Effector memory CD4-positive, alpha-beta T cell (primary cell): ENCODE data around the gene BARX2.

ENCODE experiments used
- DNase-seq, 3 donors: peaks; one replicate each; pipeline ENCODE4 v3.0.0-alpha.2; 2020
- H3K27ac ChIP-seq: 2 replicates; pipeline ENCODE4 v1.7.0; 2013; ENCODE audit warnings: mild to moderate bottlenecking, low read length, moderate library complexity; ENCODE audit not compliant: insufficient read depth, poor library complexity, severe bottlenecking
- H3K27me3 ChIP-seq: replicated peaks from 2 replicates; pipeline ENCODE4 v1.7.0; 2013; ENCODE audit warnings: mild to moderate bottlenecking, low read length; ENCODE audit not compliant: insufficient read depth, control insufficient read depth, poor library complexity, severe bottlenecking
- H3K36me3 ChIP-seq: 2 replicates; pipeline ENCODE4 v1.7.0; 2013; ENCODE audit warnings: mild to moderate bottlenecking, low read length, moderate library complexity; ENCODE audit not compliant: control insufficient read depth, insufficient read depth
- H3K4me1 ChIP-seq: 2 replicates; pipeline ENCODE4 v1.7.0; 2013; ENCODE audit warnings: low read length, mild to moderate bottlenecking; ENCODE audit not compliant: control insufficient read depth, insufficient read depth, poor library complexity, severe bottlenecking
- H3K4me3 ChIP-seq: 2 replicates; pipeline ENCODE4 v1.7.0; 2013; ENCODE audit warnings: low read length, low read depth, mild to moderate bottlenecking; ENCODE audit not compliant: insufficient read depth, poor library complexity, severe bottlenecking
- H3K9me3 ChIP-seq: 2 replicates; pipeline ENCODE4 v1.7.0; 2013; ENCODE audit warnings: mild to moderate bottlenecking, low read length, moderate library complexity; ENCODE audit not compliant: control insufficient read depth

The BARX2 gene

DNA sequence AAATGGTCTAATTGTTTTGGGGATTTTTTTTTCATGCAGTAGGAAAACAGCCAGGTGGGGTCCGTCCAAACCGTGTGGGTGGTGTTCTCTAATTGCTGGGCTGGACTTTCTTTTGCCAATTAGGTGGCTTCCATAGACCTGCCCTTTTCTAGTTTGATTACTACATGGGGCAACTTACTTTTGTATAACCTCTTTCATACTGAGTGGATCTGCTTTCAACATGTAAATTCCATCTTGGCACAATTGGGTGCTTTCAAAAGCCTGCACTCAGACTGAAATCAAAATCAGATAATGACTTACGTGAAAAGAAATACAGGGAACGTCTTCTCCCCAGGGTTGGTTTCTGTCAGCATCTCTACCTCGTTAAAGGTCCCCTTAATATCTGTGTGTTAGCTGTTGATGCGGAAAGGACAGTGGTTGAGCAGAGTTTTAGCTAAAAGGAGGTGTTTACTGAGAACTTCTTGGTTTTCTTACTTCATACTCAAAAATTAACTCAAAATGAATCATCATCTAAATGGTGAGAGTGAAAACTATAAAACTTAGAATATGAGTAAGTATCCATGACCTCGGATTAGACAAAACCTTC, 72.1 kb downstream of the BARX2 start:
- Histone ChIP-seq H3K27me3 (no peaks in the 10 kb centered on the region), H3K4me3 (no peak overlapping the region), H3K4me1 (no peaks in the 10 kb centered on the region), H3K9me3 (no peaks in the 10 kb centered on the region), H3K27ac (no peak overlapping the region), H3K36me3 (no peaks in the 10 kb centered on the region)
- no peak for DNase-seq

DNA sequence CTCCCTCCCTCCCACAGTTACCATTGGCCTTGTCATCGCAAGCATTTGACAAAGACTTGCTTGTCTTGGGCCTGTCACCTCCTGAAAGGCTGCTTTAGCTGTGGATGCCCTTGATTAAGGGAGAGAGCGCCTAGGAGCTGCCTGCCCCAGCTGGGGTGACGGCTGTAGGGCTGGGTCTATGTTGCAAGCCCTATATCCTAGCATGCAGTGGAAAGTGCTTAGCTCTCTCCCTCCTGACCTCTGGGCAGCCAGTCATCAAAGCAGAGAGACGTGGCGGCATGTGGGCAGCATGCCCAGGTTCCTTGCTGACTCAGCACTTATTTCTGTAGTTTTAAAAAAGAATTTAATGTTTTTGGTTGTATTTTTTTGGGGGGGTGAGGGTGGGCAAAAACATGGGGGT, 75.9 kb downstream of the BARX2 start:
- H3K4me1 ChIP-seq = no peaks in the 10 kb centered on the region
- DNase-seq = no peak
- no peak overlapping the region for H3K27ac ChIP-seq
- H3K9me3 ChIP-seq = no peaks in the 10 kb centered on the region
- no peak overlapping the region for H3K4me3 ChIP-seq
- no peaks in the 10 kb centered on the region for H3K27me3 ChIP-seq
- no peaks in the 10 kb centered on the region for H3K36me3 ChIP-seq

DNA sequence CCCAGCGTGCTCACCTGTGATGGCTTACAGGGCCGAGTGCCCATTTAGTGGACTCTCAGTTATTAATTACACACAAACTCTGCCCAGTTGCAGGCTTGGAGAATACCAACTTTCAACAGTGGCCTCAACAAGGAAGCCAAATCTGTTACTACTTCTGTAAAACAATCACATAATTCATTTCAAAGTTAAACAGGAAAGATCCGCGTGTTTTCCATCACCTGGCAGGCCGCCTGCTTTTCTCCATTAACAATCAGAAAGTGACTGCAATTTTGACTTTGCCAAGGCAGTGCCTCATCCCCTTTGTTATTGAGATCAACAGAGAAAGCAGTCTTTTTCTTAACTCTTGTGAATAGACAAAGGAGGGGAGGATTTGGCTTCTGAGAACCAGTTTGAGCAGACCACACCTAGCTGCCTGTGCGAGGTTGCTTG, 77.7 kb downstream of the BARX2 start:
- Histone ChIP-seq H3K27me3 (no peaks in the 10 kb centered on the region), H3K36me3 (no peaks in the 10 kb centered on the region), H3K9me3 (no peaks in the 10 kb centered on the region), H3K4me1 (no peaks in the 10 kb centered on the region), H3K4me3 (no peak overlapping the region), H3K27ac (no peak overlapping the region)
- no peak for DNase-seq

DNA sequence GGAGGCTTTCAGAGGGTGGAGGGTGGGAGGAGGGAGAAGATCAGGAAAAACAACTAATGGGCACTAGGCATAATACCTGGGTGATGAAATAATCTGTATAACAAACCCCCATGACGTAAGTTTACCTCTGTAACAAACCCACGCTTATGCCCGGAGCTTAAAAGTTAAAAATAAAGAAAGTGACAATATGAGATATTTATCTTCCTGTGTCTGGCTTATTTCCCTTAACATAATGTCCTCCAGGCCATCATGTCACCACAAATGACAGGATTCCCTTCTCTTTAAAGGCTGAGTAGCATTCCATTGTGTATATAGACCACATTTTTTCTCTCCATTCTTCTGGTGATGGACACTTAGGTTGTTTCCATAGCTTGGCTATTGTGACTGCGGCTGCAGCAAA, 79.5 kb downstream of the BARX2 start:
- H3K27me3 ChIP-seq = no peaks in the 10 kb centered on the region
- no peak overlapping the region for H3K4me3 ChIP-seq
- no peaks in the 10 kb centered on the region for H3K9me3 ChIP-seq
- H3K4me1 ChIP-seq = no peaks in the 10 kb centered on the region
- no peaks in the 10 kb centered on the region for H3K36me3 ChIP-seq
- H3K27ac ChIP-seq = no peak overlapping the region
- DNase-seq = no peak

DNA sequence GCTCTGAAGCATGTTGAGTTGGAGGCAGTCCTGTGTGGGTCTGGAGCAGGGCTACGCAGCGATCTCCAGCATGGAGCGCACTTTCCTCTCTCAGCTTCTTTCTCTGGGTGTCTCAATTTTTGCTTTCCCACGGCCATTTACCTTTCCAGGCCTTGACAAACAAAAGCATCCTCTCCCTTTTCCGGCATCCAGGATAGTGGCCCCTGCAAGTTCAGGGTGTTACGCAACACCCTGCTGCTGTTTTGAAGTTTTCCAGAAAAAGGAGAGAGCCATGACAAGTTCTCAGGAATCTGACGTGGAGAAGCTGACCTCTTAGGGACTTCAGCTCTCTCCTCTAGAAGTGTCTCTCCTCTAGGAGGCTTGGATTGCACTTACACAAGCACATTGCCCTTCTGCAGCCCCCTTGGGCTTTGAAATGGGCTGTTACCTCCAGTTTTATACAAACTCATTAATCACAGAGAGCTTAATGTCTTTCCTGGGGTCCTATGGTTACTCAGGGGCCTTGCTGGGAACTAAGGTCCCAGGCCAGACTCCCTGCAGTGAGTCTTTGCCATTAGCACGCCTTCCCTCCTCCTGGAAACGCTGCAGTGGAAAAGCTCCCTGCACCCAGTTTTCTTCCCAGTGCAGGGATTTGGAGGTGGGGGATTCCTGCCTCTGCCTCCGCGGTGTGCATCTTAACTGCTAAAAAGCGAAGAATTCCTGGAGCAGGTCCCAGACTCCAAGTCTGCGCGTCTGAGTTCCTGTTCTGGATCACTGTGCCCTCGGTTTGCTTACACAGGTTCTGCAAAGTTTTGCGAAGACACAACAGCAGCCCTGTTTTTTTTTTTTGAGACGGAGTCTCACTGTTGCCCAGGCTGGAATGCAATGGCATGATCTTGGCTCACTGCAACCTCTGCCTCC, 80.4 kb downstream of the BARX2 start:
- Histone ChIP-seq H3K36me3 (no peaks in the 10 kb centered on the region), H3K4me3 (no peak overlapping the region), H3K9me3 (no peaks in the 10 kb centered on the region), H3K27ac (no peak overlapping the region), H3K4me1 (no peaks in the 10 kb centered on the region), H3K27me3 (no peaks in the 10 kb centered on the region)
- DNase-seq = no peak

DNA sequence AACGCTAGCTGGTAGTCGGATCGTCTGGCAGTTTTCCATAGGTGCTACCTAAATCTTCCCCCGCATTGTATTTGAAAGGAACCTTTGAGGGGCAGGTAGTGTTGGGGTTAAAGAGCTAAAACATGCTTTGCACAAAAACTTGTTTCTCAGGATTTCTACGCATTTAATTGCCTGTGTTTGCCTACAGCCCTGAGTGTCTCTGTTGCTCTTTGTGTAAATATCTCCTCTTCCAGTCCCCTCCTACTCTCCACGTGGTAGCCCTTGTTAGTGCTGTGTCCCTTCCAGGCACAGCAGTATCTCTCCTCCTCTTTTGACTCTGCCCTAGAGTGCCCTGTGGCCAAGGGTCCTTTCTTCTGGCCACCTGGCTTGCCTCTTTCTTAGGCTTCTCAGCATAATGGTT, 81.7 kb downstream of the BARX2 start:
- Histone ChIP-seq H3K9me3 (no peaks in the 10 kb centered on the region), H3K4me1 (no peaks in the 10 kb centered on the region), H3K27ac (no peak overlapping the region), H3K27me3 (no peaks in the 10 kb centered on the region), H3K36me3 (no peaks in the 10 kb centered on the region), H3K4me3 (no peak overlapping the region)
- DNase-seq = no peak

DNA sequence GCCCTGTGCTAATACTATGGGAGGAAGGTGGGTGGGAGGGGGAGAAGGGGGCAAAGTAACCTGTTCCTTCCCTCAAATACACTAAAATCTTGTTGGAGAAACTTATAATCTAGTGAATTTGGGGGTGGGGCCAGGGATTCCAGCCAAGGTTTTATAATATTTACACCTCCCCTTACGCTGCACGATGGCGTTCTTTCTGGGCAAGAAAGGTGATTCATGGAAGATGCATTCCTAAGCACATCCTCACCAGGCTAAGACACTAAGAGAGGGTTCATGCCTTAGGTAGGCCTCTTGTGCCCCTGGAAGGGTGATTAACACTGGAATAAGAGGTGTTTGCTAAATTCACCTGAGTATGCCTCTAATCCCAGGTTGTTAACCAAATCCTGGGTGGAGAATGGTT, 82.6 kb downstream of the BARX2 start:
- H3K4me3 ChIP-seq = no peak overlapping the region
- no peaks in the 10 kb centered on the region for H3K9me3 ChIP-seq
- H3K27ac ChIP-seq = no peak overlapping the region
- no peaks in the 10 kb centered on the region for H3K27me3 ChIP-seq
- no peak for DNase-seq
- H3K4me1 ChIP-seq = no peaks in the 10 kb centered on the region
- H3K36me3 ChIP-seq = no peaks in the 10 kb centered on the region

DNA sequence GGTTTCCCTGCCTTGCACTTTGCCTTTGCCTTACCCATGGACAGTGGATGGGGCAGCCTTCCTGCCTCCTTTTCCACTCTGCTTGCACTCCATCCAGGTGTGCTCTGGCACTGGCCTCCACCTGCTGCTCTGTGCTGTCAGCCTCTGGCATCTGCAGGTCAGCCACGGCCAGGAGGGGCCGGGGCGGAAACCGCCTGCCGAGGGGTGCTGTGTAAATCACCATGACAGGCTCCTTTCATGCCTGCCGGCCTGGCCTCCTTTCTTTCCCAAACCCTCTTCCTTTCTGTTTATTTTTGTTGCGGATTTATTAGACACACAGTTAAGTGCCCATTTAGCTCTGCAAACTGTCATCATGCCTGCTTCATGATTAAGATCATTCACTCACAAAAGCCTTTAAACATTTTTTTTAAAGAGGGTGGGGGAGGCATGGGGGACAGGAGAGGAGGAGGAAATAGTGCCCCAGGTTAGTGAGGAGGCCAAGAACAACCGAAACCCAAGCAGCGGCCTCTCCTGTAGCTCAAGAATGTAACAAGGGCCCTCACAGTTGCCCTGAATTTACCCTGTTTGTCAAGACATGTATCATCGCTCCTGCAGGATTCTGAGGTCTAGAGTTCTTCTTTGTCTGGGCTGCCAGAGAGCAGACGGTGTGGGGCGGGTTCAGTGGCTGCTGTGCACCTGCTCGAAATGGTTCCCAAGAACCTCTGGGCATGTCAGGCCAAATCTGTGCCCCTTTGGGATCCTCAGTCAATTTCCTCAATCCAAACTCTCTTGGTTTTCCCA, 83.3 kb downstream of the BARX2 start:
- H3K4me3 ChIP-seq = no peak overlapping the region
- no peak for DNase-seq
- no peaks in the 10 kb centered on the region for H3K4me1 ChIP-seq
- no peaks in the 10 kb centered on the region for H3K36me3 ChIP-seq
- H3K27me3 ChIP-seq = no peaks in the 10 kb centered on the region
- H3K27ac ChIP-seq = no peak overlapping the region
- no peaks in the 10 kb centered on the region for H3K9me3 ChIP-seq

DNA sequence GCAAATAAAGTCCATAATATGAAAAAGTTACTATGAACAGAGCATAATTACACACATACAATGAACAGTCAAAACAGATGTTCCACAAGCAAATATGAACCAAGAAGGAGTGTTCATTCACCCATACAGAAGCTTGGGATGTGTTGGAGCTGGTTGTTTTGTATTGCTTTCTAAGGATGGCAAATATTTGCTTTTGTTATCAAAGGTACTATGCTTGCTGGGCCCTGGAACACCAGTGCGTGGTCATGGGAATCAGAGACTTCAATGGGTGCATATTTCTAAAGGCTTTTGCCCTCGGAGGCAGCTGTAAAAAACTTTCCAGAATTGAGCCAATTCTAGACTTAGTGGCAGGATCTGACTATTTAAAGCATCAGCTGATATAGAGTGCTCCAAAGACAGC, 85.1 kb downstream of the BARX2 start:
- H3K4me3 ChIP-seq = no peak overlapping the region
- no peaks in the 10 kb centered on the region for H3K9me3 ChIP-seq
- H3K36me3 ChIP-seq = no peaks in the 10 kb centered on the region
- no peak for DNase-seq
- H3K27me3 ChIP-seq = no peaks in the 10 kb centered on the region
- no peak overlapping the region for H3K27ac ChIP-seq
- no peaks in the 10 kb centered on the region for H3K4me1 ChIP-seq

DNA sequence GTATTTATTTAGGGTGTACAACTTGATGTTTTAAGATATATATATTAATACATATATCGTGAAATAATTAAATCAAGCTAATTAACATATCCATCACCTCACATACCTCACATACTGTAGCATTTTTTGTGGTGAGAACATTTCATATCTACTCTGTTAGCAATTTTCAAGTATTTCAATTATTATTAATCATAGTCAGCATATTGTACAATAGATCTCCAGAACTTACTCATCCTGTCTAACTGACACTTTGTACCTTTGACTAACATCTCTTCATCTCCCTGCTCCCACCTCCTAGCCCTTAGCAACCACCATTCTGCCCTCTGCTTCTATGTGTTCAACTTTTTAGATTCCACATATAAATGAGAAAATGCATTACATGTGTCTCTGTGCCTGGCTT, 108.4 kb downstream of the BARX2 start:
- no peaks in the 10 kb centered on the region for H3K36me3 ChIP-seq
- DNase-seq = no peak
- H3K9me3 ChIP-seq = no peaks in the 10 kb centered on the region
- no peaks in the 10 kb centered on the region for H3K27me3 ChIP-seq
- no peak overlapping the region for H3K27ac ChIP-seq
- H3K4me1 ChIP-seq = no peaks in the 10 kb centered on the region
- H3K4me3 ChIP-seq = no peak overlapping the region
